Embryonic facial prominence (tissue), 1 donor: Measurements from ENCODE around the gene CXCL17.
"Not testable (repeated sequence)": the region's sequence is repeated elsewhere in the genome, so short reads cannot be mapped to it uniquely, and the experiment has no call there.

Experiments used
- DNase-seq: peaks from one replicate; pipeline ENCODE4 v3.0.0-alpha.2; 2016; ENCODE audit errors: extremely low spot score

The CXCL17 gene, protein sequence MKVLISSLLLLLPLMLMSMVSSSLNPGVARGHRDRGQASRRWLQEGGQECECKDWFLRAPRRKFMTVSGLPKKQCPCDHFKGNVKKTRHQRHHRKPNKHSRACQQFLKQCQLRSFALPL

DNA sequence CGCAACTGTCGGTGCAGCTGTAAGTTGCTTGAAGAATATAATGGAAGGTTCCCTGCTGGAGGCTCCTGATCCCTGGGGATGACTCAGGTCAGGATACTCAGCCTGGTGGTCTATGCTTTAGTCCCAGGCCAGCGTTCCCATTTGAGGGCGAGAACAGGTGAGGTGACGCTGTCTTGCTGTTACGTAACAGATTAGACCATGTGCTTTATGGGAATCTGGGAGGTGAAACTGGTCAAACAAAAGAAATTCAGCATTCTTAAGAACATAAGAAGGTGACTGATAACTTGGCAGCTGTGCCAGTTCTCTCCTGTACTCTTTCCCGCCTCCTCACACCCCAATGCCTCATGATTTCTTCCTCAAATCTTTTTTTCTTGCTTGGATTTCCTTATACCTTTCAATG is at the start of gene CXCL17:
Gene CXCL17, minus strand, starts transcription at position 114 of the 400 bp plus-strand sequence. CDS start 114 bp downstream, outside the sequence.
- DNase-seq: no peak

DNA sequence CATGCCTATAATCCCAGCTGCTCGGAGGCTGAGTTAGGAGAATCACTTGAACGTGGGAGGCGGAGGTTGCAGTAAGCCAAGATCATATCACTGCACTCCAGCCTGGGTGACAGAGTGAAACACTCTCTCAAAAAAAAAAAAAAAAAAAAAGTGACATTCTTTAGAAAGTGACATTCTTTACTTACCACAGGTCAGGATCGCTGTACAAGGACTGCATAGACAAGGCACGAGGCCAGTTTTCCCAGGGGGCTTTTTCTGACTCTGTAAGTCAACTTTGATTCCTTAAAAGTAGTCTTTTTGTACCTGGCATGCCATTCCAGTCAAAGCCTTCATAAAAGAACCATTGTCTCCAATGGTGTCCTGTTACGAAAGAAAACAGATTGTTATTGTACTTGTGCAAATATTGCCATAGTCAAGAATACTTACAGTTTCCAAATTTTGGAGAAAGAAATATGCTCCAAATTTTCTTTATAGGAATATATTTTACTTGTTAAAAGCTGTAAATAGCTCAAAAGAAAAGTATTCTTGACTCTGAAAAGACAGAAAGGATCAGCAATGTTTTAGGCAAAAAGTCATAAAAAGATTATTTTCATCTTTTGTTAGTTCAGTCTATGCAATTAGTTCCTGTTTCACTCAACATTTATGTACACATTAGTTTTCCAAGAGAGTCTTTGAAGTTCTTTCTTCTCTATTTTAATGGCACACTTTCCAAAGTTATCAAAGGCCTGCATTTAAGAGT is 46.2 kb upstream of the CXCL17 start:
- DNase-seq: no peak

DNA sequence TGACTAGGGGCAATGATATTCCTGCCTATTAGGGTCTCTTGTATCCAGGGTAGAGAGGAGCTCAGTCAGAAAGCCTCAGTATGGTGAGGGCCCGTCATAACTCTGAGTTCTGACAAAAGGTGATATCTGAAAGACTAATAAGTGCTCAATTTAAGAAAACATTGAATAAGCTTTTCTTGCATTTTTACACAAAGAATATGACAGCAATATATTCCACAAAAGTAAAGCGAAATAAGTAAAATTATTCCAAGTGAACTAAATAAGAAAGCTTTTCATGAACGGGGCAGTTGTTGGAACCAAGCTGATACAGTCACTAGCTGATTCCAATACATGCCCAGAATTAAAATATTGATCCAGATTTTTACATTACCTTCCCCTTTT is 45.0 kb upstream of the CXCL17 start:
- no peak for DNase-seq

DNA sequence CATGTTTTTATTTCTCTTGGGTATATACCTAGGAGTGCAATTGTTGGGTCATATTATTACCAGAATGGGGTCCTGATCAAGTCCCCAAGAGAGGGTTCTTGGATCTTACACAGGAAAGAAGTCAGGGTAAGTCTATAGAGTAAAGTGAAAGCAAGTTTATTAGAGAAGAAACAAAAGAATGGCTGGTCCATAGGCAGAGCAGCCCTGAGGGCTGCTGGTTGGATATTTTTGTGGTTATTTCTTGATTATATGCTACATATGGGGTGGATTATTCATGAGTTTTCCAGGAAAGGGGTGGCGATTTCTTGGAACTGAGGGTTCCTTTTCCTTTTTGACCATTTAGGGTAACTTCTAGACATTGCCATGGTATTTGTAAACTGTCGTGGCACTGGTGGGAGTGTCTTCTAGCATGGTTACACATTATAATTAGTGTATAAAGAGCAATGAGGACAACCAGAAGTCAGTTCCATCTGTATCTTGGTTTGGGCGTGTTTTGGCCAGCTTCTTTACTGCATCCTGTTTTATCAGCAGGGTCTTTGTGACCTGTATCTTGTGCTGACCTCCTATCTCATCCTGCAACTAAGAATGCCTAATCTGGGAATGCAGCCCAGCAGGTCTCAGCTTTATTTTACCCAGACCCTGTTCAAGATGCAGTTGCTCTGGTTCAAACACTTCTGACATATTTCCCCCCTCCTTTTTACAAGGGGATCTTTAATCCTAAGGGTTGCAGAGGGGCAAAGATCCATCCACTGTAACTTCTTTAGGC is 44.5 kb upstream of the CXCL17 start:
- DNase-seq: no peak

DNA sequence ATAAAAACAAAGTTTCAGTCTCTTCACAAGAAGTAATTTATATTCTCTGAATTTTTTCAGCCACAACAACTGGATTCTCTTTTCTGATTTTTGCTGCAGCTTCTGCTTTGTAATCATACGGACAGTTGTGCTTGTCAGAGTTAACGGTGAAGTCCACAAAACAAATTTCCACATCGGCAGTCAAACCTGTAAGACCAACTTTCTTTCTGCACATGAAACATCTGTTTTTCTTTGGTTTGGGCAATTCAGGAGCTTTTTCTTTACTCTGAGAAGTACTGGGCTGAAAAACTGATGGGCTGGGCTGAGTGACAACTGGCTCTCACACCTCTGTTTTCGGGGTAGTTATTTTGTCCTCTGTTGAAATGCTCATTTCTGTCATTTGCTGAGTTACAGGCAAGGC is 42.3 kb upstream of the CXCL17 start:
- DNase-seq: not testable (repeated sequence)

DNA sequence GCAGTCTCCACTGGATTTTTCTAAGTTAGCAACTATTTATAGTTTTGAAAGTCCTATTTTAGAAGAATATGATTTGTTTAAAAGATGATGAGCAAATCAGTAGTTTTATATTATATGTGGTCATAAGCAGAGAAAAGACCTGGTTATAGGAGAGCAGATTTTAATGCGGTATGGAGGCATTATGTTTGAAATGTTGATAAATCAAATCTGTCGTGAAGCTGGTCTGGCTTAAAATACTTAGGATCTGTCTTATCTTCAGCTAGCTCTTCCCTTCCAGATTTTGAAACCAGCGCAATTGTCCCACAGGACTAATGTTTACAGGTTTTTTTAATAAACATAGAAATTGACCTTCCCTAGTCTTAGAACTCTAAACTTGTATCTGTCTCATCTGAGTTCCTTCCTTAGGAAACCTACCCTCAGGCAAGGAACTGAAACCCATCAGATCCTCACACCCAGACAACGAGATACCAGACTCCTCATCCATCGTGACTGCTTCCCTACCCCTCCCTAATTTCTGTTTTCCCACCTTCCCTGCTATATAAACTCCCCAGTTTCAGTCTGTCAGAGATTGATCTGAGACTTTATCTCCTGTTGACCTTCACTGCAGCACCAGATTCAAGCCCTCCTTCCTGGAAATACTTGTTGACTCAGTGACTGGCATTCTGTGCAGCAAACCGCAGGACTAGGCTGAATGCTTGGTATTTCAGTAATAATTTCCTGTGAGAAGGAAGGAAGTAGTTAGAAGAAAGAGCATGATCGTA is 37.8 kb upstream of the CXCL17 start:
- DNase-seq: no peak

DNA sequence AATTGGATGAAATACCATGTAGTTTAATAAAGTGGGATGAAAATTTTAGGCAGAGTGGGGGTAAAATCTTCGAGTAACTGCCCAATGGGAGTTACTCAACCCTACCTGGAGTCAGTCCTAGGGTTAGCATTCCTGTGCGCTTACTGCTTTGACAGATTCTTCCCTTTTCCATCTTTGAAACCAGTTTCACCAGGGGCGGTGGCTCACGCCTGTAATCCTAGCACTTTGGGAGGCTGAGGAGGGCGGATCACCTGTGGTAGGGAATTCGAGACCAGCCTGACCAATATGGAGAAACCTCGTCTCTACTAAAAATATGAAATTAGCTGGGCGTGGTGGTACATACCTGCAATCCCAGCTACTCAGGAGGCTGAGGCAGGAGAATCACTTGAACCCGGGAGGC is 37.0 kb upstream of the CXCL17 start:
- no peak for DNase-seq

DNA sequence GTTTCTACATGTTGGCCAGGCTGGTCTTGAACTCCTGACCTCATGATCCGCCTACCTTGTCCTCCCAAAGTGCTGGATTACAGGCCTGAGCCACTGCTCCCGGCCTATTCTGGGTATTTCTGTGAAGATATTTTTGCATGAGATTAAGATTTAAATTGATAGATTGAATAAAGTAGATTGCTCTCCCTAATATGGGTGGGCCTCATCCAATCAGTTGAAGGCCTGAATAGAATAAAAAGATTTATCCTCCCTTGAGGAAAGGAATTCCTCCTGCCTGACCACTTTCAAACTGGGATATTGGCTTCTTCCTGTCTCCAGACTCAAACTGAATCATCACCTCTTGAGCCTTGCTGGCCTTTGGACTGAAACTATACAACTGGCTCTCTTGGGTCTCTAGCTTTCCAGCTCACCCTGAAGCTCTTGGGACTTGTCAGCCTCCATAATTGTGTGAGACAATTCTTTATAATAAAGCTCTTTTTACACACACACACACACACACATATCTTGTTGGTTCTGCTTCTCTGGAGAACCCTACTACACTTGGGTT is 36.1 kb upstream of the CXCL17 start:
- no peak for DNase-seq

DNA sequence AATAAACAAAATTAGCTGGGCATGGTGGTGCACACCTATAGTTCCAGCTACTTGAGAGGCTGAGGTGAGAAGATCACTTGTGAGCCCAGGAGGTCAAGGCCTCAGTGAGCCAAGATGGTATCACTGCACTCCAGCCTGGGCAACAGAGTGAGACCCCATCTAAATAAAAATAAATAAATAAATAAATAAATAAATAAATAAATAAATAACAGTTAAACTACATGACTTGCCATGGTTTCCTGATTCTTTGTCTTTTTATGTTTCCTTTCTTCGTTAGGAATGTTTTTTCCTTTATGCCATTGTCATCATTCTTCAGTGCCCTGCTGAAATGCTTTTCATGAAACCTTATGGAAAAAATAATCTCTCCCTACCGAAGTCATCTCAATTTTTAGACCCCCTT is 35.2 kb upstream of the CXCL17 start:
- DNase-seq: no peak

DNA sequence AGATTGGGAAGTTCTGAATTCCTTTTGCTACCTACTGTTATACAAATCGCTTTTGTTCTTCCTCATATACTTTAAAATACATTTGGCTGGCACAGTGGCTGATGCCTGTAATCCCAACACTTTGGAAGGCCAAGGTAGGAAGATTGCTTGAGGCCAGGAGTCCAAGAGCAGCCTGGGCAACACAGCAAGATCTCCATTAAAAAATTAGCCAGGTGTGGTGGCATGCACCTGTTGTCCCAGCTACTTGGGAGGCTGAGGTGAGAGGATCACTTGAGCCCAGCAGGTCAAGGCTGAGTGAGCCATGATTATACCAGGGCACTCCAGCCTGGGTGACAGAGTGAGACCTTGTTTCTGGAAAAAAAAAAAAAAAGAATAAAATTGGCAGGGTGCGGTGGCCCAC is 34.4 kb upstream of the CXCL17 start:
- DNase-seq: no peak

DNA sequence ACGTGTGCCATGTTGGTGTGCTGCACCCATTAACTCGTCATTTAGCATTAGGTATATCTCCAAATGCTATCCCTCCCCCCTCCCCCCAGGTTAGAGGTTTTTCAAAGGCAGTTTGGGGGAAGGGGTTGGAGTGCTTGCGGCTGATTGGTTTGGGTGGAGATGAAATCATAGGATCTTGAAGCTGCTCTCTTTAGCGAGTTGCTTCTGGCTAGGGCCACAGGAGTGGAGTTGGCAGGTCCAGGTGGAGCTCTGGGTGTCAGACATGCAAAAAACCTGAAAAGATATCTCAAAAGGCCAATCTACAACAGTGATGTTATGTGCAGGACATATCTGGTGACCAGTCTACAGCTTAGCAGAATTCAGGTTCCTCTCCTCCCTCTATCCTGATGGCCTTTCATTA is 32.6 kb upstream of the CXCL17 start:
- no peak for DNase-seq

DNA sequence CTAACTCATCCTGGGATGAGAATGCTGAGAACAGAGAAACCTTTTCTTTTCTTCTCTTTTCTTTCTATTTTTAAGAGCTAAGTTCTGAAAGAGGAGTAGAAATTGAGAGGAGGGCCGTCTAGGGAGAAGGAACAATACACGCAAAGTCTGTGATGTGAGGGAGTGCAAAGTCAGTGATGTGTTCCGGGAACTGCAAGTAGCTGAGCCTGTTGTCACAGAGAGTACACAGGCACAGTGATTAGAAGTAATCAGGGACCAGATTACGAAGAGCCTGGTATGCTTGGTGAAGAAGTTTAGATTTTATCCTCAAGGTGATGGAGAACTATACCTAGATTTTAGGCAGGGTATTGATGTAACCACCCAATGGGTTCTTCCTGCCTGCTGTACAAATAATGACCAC is 32.0 kb upstream of the CXCL17 start:
- DNase-seq: no peak

DNA sequence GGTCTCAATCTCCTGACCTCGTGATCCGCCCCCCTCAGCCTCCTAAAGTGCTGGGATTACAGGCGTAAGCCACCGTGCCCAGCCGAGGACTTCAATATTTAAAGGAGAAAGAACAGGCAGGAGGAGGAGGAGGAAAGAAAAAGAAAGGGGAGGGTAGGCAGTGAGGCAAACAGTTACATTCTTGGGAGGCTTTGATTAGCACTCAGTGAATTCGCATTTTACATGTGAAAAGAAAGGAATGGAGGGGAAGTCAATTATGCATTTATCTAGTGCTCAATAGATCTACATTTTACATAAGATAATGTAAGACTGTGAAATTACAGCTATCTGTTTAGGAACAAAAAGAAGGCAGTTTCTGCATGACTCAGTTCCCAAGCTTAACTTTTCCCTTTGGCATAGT is 30.9 kb upstream of the CXCL17 start:
- no peak for DNase-seq

DNA sequence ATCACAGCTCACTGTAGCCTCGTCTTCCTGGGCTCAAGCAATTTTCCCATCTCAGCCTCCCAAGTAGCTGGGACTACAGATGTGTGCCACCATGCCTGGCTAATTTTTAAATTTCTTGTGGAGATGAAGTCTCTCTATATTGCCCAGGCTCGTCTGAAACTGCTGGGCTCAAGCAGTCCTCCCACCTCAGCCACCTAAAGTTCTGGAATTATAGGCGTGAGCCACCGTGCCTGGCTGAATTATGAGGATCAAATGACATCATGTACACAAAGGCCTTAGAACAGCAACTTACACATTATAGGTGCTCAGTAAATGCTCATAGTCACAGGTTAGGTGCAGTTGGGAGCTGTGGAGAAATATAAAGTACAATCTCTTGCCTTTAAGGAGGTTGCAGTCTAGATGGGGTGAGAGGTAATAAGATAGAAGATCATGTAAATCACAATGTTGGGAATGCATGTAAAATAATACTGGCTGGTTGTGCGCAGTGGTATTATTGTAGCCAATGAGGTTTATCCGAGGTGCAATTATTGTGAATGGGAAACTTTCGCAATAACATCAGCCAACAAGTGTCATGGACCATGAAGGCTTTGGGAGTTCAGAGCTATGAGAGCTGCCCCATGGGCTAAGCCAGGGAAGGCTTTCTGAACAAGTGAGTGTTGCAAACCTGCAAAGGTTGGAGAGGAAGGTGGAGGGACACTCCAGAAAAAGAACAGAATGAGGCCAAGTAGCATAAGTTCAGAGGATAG is 29.8 kb upstream of the CXCL17 start:
- DNase-seq: no peak

DNA sequence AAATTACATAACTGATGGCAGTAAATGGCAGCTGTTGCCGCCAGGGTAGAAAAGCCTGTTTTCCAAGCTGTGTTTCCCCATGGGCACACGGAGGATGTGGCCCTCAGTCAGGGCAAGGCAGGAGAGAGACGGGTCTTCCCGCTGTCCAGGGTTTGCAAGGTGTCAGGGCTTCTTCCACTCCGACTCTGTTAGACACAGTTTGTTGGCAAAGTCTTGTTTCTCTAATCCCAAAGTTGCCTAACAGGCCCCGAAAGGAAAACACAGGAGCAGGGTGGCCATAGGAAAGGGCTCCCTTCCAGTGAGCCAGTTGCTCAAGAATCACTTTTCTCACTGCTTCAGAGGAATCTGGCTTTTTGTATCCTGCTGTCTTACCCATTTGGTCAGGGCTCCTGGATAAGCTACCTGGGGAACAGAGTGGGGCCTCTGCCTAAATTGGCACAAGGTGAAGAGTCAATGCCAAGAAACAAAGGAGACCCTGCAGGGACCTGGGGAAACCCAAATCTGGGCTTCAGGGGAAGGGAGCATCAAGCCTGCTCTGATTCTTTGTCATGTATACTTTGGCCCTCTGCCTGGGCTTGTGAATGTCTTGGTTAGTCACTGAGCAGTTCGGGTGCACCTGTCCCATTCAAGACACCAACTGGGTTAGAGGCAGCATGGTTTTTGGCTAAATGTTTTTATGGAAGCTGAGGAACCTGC is 29.0 kb upstream of the CXCL17 start:
- no peak for DNase-seq

DNA sequence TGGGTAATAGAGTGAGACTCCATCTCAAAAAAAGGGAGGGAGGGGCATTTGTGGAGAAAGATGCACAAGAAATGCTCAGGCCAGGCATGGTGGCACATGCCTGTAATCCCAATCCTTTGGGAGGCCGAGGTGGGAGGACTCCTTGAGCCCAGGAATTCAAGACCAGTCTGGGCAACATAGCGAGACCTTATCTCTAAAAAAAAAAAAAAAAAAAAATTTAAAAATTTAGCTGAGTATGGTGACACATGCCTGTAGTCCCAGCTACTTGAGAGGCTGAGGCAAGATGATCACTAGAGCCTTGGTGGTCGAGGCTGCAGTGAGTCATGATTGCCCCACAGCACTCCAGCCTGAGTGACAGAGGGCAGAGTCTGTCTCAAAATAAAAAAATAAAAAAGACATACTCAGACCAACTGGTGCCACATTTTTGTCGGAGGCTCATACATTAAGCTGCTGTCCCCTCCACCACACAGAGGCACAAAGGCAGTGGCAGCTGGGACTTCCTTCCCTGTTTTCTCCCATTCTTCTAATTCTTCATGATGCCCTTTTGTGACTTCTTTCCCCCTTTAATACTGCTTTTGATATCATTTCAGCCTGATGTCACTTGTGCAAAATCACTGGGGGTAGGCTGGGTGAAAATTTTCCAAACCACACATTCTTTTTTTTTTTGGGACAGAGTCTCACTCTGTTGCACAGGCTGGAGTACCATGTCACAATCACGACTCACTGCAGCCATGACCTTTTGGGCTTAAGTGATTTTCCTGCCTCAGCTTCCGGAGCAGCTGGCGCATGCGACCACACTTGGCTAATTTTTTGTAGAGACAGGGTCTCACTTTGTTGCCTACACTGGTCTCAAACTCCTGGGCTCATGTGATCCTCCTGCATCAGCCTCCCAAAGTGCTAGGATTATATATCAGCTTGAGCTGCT is 26.8 kb upstream of the CXCL17 start:
- DNase-seq: no peak

DNA sequence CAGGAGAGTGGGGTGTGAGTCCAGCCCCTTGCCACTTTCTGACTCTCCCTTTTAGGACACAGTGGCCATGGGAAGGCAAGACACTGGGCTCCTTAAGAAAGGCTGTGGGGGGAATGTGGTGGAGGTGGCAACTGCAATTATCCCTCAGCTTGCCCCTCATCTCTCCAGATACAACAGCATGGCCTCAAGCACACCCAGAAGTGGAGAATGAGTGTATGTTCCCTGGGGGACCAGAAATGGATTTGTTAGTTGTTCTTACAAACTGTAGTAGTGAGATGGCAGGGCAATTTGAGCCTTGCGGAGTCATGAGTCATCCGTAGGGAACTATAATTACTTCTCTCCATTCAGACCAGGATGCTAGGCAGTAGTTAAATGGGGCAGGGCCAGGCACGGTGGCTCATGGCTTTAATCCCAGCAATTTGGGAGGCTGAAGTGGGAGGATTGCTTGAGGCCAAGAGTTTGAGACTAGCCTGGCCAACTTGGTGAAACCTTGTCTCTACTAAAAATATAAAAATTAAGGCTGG is 25.6 kb upstream of the CXCL17 start:
- DNase-seq: no peak

DNA sequence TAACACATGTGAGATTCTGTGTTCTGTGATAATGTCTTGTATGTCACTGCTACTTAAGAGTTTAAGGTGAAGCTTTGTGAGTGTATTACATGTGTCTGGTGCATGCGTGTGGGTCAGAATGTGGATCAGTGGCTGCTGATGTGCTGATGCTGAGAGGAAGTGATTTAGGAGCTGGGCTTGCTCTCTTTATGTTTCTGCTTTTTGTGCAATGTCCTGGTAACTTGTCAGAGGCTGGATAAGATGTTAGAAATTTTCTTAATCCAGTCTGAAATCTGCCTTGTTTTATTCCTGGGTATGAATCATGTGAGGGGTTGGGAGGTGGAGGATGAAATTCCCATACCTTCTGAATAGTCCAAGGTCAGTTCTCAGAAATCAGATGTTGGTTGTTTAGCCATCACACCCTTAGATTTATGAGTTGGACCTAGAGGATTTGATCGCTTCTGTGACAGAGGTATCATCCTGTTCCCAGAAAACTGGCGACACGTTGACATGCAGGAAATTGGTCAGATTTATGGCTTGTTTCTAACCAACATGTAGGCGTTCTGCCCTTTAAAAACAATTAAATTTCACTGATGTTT is 24.5 kb upstream of the CXCL17 start:
- DNase-seq: no peak
